Posterior vena cava (tissue), 2 donors: Measurements from ENCODE around the gene LTK. TPM values are rescaled to one million over a fixed set of nuclear protein-coding genes. Genes with fewer than 3 reads are reported as not detected.

ENCODE experiments used
- total RNA-seq, 2 donors: library from RNA; stranded (reverse); fragmentation: NEBNext Ultra II Directional; extraction: Animal tissue kit (Norgen Biotek cat#: 25700); gene quantifications; one replicate each; pipeline ENCODE4 v1.2.1, GENCODE V29; 2021
- donor health status: DM: yes; HTN: yes; CAD: no.
- donor health status: DM: yes; HTN: yes; CAD: no.

The LTK gene
- total RNA-seq, 2 donors from 2014 or later, result 0.24 to 0.46 TPM

Other genes starting within 250 kb of the LTK start
- gene OIP5, start 181.2 kb downstream of the LTK start, total RNA-seq, result under 1 TPM in 1 of 2 donors, not detected in 1; 0.56 TPM
- gene NUSAP1, start 180.9 kb downstream of the LTK start, total RNA-seq, result 1 to 10 TPM; 1.3 to 2.0 TPM
- gene NDUFAF1, start 111.3 kb downstream of the LTK start, total RNA-seq, result 10 to 100 TPM; 10.5 to 13.8 TPM
- gene RTF1, start 96.7 kb downstream of the LTK start, total RNA-seq, result 10 to 100 TPM; 22.9 to 25.6 TPM
- under 1 TPM; 0.28 to 0.33 TPM for gene ITPKA, start 20.0 kb downstream of the LTK start, total RNA-seq
- 10 to 100 TPM; 16.3 to 19.9 TPM for gene RPAP1, start 30.4 kb upstream of the LTK start, total RNA-seq
- gene TYRO3, start 45.4 kb upstream of the LTK start, total RNA-seq, result 1 to 10 TPM; 5.0 to 8.7 TPM
- 10 to 100 TPM; 33.5 to 36.1 TPM for gene MGA, start 146.6 kb upstream of the LTK start, total RNA-seq